Common myeloid progenitor, CD34-positive (primary cell): ENCODE data around the gene CABLES2.

Experiments
- CTCF ChIA-PET: fragments of 350-600 bp; sonication (Branson Sonifier 250); formaldehyde crosslinking; loops from one replicate; lab custom pipeline; 2021; ENCODE audit warnings: antibody characterized with exemption; lab: Charles Lee
- POLR2A ChIA-PET: fragments of 350-600 bp; sonication (Branson Sonifier 250); formaldehyde crosslinking; loops from one replicate; lab custom pipeline; 2021; ENCODE audit warnings: antibody characterized with exemption; lab: Charles Lee
- DNase-seq, 3 donors: peaks; one replicate each; pipeline versions ENCODE4 v3.0.0 to v3.0.0-alpha.2; 2013
- H3K27ac ChIP-seq, 2 experiments: 1 replicate in 1 of 2; 2 replicates in 1 of 2; pipeline ENCODE4 v1.7.0; 2013; ENCODE audit warnings: inconsistent platforms in 2 of 2, low read length in 2 of 2, mild to moderate bottlenecking in 2 of 2, low read depth in 1 of 2, moderate library complexity in 1 of 2; ENCODE audit not compliant: severe bottlenecking in 2 of 2, insufficient read depth in 1 of 2, poor library complexity in 1 of 2
- H3K27me3 ChIP-seq, 5 experiments: replicated peaks in 2 of 5; 1 replicate in 3 of 5; 2 replicates in 2 of 5; pipeline versions ENCODE4 v1.6.1 to v1.7.0; 2013; ENCODE audit warnings: low read length in 4 of 5, mild to moderate bottlenecking in 2 of 5, moderate library complexity in 2 of 5, inconsistent platforms in 1 of 5; ENCODE audit not compliant: insufficient read depth in 5 of 5, control insufficient read depth in 4 of 5
- H3K36me3 ChIP-seq, 4 experiments: 1 replicate in 2 of 4; 2 replicates in 2 of 4; pipeline versions ENCODE4 v1.6.1 to v1.7.0; 2013; ENCODE audit warnings: low read length in 3 of 4, control low read depth in 1 of 4, mild to moderate bottlenecking in 1 of 4; ENCODE audit not compliant: control insufficient read depth in 4 of 4, insufficient read depth in 4 of 4
- H3K4me1 ChIP-seq, 4 experiments: 1 replicate in 3 of 4; 2 replicates in 1 of 4; pipeline versions ENCODE4 v1.6.1 to v1.7.1; 2013; ENCODE audit warnings: low read length in 3 of 4, mild to moderate bottlenecking in 3 of 4, control low read depth in 1 of 4, inconsistent platforms in 1 of 4, moderate library complexity in 1 of 4; ENCODE audit not compliant: control insufficient read depth in 4 of 4, insufficient read depth in 4 of 4; ENCODE audit errors: control extremely low read depth in 1 of 4
- H3K4me3 ChIP-seq, 7 experiments: 1 replicate in 4 of 7; 2 replicates in 3 of 7; pipeline versions ENCODE4 v1.5.1 to v1.7.0; 2013; ENCODE audit warnings: mild to moderate bottlenecking in 7 of 7, low read length in 6 of 7, moderate library complexity in 6 of 7, inconsistent platforms in 2 of 7, low read depth in 2 of 7, control low read depth in 1 of 7; ENCODE audit not compliant: insufficient read depth in 4 of 7, control insufficient read depth in 1 of 7; ENCODE audit errors: extremely low read depth in 1 of 7
- H3K9me3 ChIP-seq, 5 experiments: 1 replicate in 4 of 5; 2 replicates in 1 of 5; pipeline versions ENCODE4 v1.6.1 to v1.7.1; 2013; ENCODE audit warnings: low read length in 4 of 5, mild to moderate bottlenecking in 2 of 5, inconsistent platforms in 1 of 5, low read depth in 1 of 5, moderate library complexity in 1 of 5; ENCODE audit not compliant: control insufficient read depth in 4 of 5, insufficient read depth in 2 of 5; ENCODE audit errors: control extremely low read depth in 1 of 5
- WGBS: methylation state at CpG from one replicate; pipeline ENCODE4 v1.1.5; 2013; ENCODE audit not compliant: insufficient coverage; 5-methylcytosine and 5-hydroxymethylcytosine counted together

The CABLES2 gene

DNA sequence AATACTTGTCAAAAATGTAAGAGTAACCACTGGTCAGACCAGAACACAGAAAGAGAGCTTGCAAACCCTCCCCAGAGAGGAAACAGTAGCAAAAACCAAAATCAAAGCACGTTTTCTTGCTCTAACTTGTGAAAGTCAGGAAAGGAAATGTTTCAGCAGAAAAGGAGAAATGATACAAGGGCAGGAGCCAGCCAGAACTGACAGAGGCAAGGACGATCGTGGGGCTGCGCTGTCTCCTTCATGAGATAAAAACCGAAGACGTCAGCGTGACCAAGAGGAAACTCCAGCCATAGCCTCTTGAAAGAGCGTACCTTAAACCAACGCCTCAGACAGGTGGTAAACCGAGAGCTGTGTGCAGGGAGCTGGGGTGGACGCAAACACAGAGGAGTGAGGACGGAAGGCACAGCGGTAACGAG, 67.4 kb downstream of the CABLES2 start:
- ChIA-PET CTCF (no interaction called here), POLR2A (no interaction called here)
- Histone ChIP-seq H3K27me3 (peaks cover 0 to 2% (median 0%) of the 10 kb centered on the region in 5 experiments), H3K27ac (no peak overlapping the region), H3K4me3 (no peak overlapping the region), H3K9me3 (peaks cover 0 to 4% (median 0%) of the 10 kb centered on the region in 5 experiments), H3K36me3 (no peaks in the 10 kb centered on the region), H3K4me1 (no peaks in the 10 kb centered on the region)
- DNase-seq: peak in 1 of 3 donors; percentile 15
- 53% methylated on average over 13 of the region's 14 CpGs for WGBS
